SK-N-SH (cell line): ENCODE measurements around the gene KRTAP21-3. TPM values are rescaled to one million over a fixed set of nuclear protein-coding genes. Genes with fewer than 3 reads are reported as not detected.
A peak's percentile ranks its signal among the peaks of the same experiment; 100 is the strongest.

ENCODE experiments used
- CTCF ChIA-PET: fragments of 300-600, 350-600 bp; formaldehyde crosslinking; extraction: SDS; loops from one replicate; lab custom pipeline; 2021; lab: Yijun Ruan, JAX
- POLR2A ChIA-PET: fragments of 350-600 bp; sonication (Branson Sonifier 250); formaldehyde crosslinking; extraction: SDS; loops from one replicate; lab custom pipeline; 2020; ENCODE audit warnings: antibody characterized with exemption, inconsistent platforms; lab: Yijun Ruan, JAX
- DNase-seq: peaks from one replicate; pipeline ENCODE4 v3.0.0; 2012
- H2AFZ ChIP-seq: fragments of 200-600 bp; sonication (generic); 2 replicates; pipeline ENCODE4 v1.8.1; 2016; ENCODE audit warnings: antibody characterized with exemption, mild to moderate bottlenecking, low read depth
- H3F3A ChIP-seq: fragments of 200-600 bp; sonication (generic); replicated peaks from 2 replicates; pipeline ENCODE3; 2016; ENCODE audit warnings: antibody characterized with exemption, mild to moderate bottlenecking; ENCODE audit not compliant: insufficient read depth
- H3K27ac ChIP-seq, 2 experiments: fragments of 200-500 bp in 1 of 2; fragments of 200-600 bp in 1 of 2; sonication (Bioruptor generic) in 1 of 2; sonication (generic), shearing (Covaris generic) in 1 of 2; 2 replicates each; pipeline versions ENCODE4 v1.5.1 to v1.6.1; 2014 to 2016; ENCODE audit warnings: low read depth in 2 of 2, inconsistent platforms in 1 of 2, low read length in 1 of 2, mild to moderate bottlenecking in 1 of 2, mixed read lengths in 1 of 2
- H3K27me3 ChIP-seq: fragments of 200-600 bp; sonication (generic), shearing (Covaris generic); 2 replicates; pipeline ENCODE4 v1.6.1; 2016; ENCODE audit warnings: mixed run types; ENCODE audit not compliant: insufficient read depth
- H3K36me3 ChIP-seq, 2 experiments: fragments of 200-500 bp in 1 of 2; fragments of 200-600 bp in 1 of 2; sonication (Bioruptor generic) in 1 of 2; sonication (generic) in 1 of 2; replicated peaks in 1 of 2; 2 replicates each; pipeline versions ENCODE3 to v1.5.1; 2014 to 2016; ENCODE audit warnings: low read length in 1 of 2, mild to moderate bottlenecking in 1 of 2; ENCODE audit not compliant: insufficient read depth in 2 of 2, control insufficient read depth in 1 of 2
- H3K4me1 ChIP-seq, 2 experiments: fragments of 200-500 bp in 1 of 2; fragments of 200-600 bp in 1 of 2; sonication (Bioruptor generic) in 1 of 2; sonication (generic), shearing (Covaris generic) in 1 of 2; 2 replicates each; pipeline versions ENCODE4 v1.5.1 to v1.6.1; 2014 to 2016; ENCODE audit warnings: low read depth in 1 of 2, low read length in 1 of 2, mixed run types in 1 of 2; ENCODE audit not compliant: insufficient read depth in 2 of 2, control insufficient read depth in 1 of 2
- H3K4me2 ChIP-seq: fragments of 200-600 bp; sonication (generic), shearing (Covaris generic); 2 replicates; pipeline ENCODE4 v1.6.1; 2017; ENCODE audit warnings: mixed run types
- H3K4me3 ChIP-seq, 2 experiments: fragments of 200-500 bp in 1 of 2; fragments of 200-600 bp in 1 of 2; sonication (Bioruptor generic) in 1 of 2; sonication (generic), shearing (Covaris generic) in 1 of 2; 2 replicates each; pipeline versions ENCODE4 v1.5.1 to v1.8.1; 2014 to 2016; ENCODE audit warnings: low read depth in 2 of 2, inconsistent platforms in 1 of 2, low read length in 1 of 2, mild to moderate bottlenecking in 1 of 2, mixed read lengths in 1 of 2, moderate library complexity in 1 of 2
- H3K79me2 ChIP-seq: fragments of 200-600 bp; sonication (generic); 2 replicates; pipeline ENCODE4 v1.8.1; 2017; ENCODE audit warnings: mild to moderate bottlenecking; ENCODE audit not compliant: insufficient read depth
- H3K9ac ChIP-seq: fragments of 200-600 bp; sonication (generic); 2 replicates; pipeline ENCODE4 v1.6.1; 2017; ENCODE audit warnings: mixed run types
- H3K9me2 ChIP-seq: fragments of 200-600 bp; sonication (generic); 2 replicates; pipeline ENCODE4 v1.6.1; 2017; ENCODE audit warnings: mixed run types
- H3K9me3 ChIP-seq: fragments of 200-600 bp; sonication (generic); 2 replicates; pipeline ENCODE4 v1.6.1; 2017; ENCODE audit warnings: mixed run types, mild to moderate bottlenecking, moderate library complexity
- H4K20me1 ChIP-seq: fragments of 200-600 bp; sonication (generic); 2 replicates; pipeline ENCODE4 v1.6.1; 2017; ENCODE audit warnings: mild to moderate bottlenecking, mixed run types; ENCODE audit not compliant: insufficient read depth
- EP300 ChIP-seq, 2 experiments: IDR thresholded peaks; 2 replicates each; pipeline versions ENCODE4 v1.4.0 to v1.6.1; 2012; ENCODE audit warnings: borderline replicate concordance in 1 of 2, low read depth in 1 of 2, low read length in 1 of 2
- EZH2phosphoT487 ChIP-seq: fragments of 200-600 bp; sonication (generic); IDR thresholded peaks from 2 replicates; pipeline ENCODE4 v1.6.1; 2017; ENCODE audit warnings: low read depth, mixed run types, mild to moderate bottlenecking, antibody characterized with exemption, moderate library complexity, borderline replicate concordance
- FOSL2 ChIP-seq: IDR thresholded peaks from 2 replicates; pipeline ENCODE4 v1.4.0; 2012; ENCODE audit warnings: low read depth, mild to moderate bottlenecking, moderate library complexity, borderline replicate concordance
- FOXJ3 ChIP-seq: sonication (generic); formaldehyde crosslinking; IDR thresholded peaks from 2 replicates; pipeline ENCODE4 v1.5.1; 2020; ENCODE audit warnings: mild to moderate bottlenecking, missing genetic modification reagents
- FOXM1 ChIP-seq: IDR thresholded peaks from 2 replicates; pipeline ENCODE4 v1.4.0; 2012; ENCODE audit warnings: low read depth, mild to moderate bottlenecking
- GABPA ChIP-seq: IDR thresholded peaks from 2 replicates; pipeline ENCODE4 v1.4.0; 2012; ENCODE audit warnings: low read depth, mild to moderate bottlenecking
- IRF3 ChIP-seq: fragments of 150-350 bp; IDR thresholded peaks from 2 replicates; pipeline ENCODE4 v1.6.1; 2016; ENCODE audit warnings: mild to moderate bottlenecking, low read depth, low read length
- JUND ChIP-seq: IDR thresholded peaks from 2 replicates; pipeline ENCODE4 v1.4.0; 2012
- MEF2A ChIP-seq: IDR thresholded peaks from 2 replicates; pipeline ENCODE4 v1.4.0; 2012; ENCODE audit warnings: low read depth, borderline replicate concordance
- MXI1 ChIP-seq: IDR thresholded peaks from 2 replicates; pipeline ENCODE4 v1.6.1; 2012; ENCODE audit warnings: mild to moderate bottlenecking, low read depth, low read length, improper control_type of control experiment
- NFIC ChIP-seq: IDR thresholded peaks from 2 replicates; pipeline ENCODE4 v1.4.0; 2012; ENCODE audit warnings: borderline replicate concordance
- POLR2AphosphoS5 ChIP-seq: IDR thresholded peaks from 2 replicates; pipeline ENCODE4 v1.6.1; 2012; ENCODE audit warnings: low read depth, low read length
- RAD21 ChIP-seq: IDR thresholded peaks from 2 replicates; pipeline ENCODE4 v1.6.1; 2012; ENCODE audit warnings: mild to moderate bottlenecking, low read length
- RCOR1 ChIP-seq: fragments of 150-350 bp; IDR thresholded peaks from 2 replicates; pipeline ENCODE4 v1.6.1; 2017; ENCODE audit warnings: antibody characterized with exemption, low read length
- RFX5 ChIP-seq: IDR thresholded peaks from 2 replicates; pipeline ENCODE4 v1.6.1; 2012; ENCODE audit warnings: mild to moderate bottlenecking, improper control_type of control experiment, low read length
- RXRA ChIP-seq: IDR thresholded peaks from 2 replicates; pipeline ENCODE4 v1.4.0; 2012; ENCODE audit warnings: low read depth, mild to moderate bottlenecking, borderline replicate concordance
- SIN3A ChIP-seq: IDR thresholded peaks from 2 replicates; pipeline ENCODE4 v1.6.1; 2012; ENCODE audit warnings: low read depth, mild to moderate bottlenecking, low read length, moderate library complexity, borderline replicate concordance
- SMC3 ChIP-seq: IDR thresholded peaks from 2 replicates; pipeline ENCODE4 v1.6.1; 2012; ENCODE audit warnings: low read depth, low read length, improper control_type of control experiment
- TAF1 ChIP-seq: IDR thresholded peaks from 2 replicates; pipeline ENCODE4 v1.6.1; 2012; ENCODE audit warnings: low read depth, mild to moderate bottlenecking, low read length, moderate library complexity, borderline replicate concordance
- TCF12 ChIP-seq: IDR thresholded peaks from 2 replicates; pipeline ENCODE4 v1.4.0; 2012
- TEAD4 ChIP-seq: IDR thresholded peaks from 2 replicates; pipeline ENCODE4 v1.4.0; 2012; ENCODE audit warnings: mild to moderate bottlenecking, borderline replicate concordance; ENCODE audit not compliant: insufficient read depth
- USF1 ChIP-seq: IDR thresholded peaks from 2 replicates; pipeline ENCODE4 v1.4.0; 2012; ENCODE audit warnings: low read depth, borderline replicate concordance
- YY1 ChIP-seq: IDR thresholded peaks from 2 replicates; pipeline ENCODE4 v1.4.0; 2012; ENCODE audit warnings: low read depth, mild to moderate bottlenecking
- WGBS: methylation state at CpG from one replicate; pipeline ENCODE4 v1.1.6; 2017; ENCODE audit warnings: low lambda C conversion rate; 5-methylcytosine and 5-hydroxymethylcytosine counted together
- polyA plus RNA-seq, 3 experiments: library from polyadenylated mRNA; depleted of rRNA; stranded (reverse); fragments of >200 nt; gene quantifications; 2 replicates each; pipeline ENCODE4 v1.2.3, GENCODE V29; 2012
- TF ChIP-seq, protein P1 (sequence below): IDR thresholded peaks from 2 replicates; pipeline ENCODE4 v1.4.0; 2012; ENCODE audit warnings: low read depth
- TF ChIP-seq, protein P2 (sequence below): IDR thresholded peaks from 2 replicates; pipeline ENCODE4 v1.4.0; 2012; ENCODE audit warnings: low read depth, borderline replicate concordance
- TF ChIP-seq, protein P3 (sequence below): fragments of 150-350 bp; IDR thresholded peaks from 2 replicates; pipeline ENCODE4 v1.6.1; 2017; ENCODE audit warnings: antibody characterized with exemption, low read length, low read depth, borderline replicate concordance
- TF ChIP-seq, protein P4 (sequence below): IDR thresholded peaks from 2 replicates; pipeline ENCODE4; 2012

KRTAP21-3 gene, protein sequence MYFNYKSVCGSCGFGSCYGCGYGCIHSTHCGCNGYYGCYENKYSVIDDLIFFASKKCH
- polyA plus RNA-seq (2012; rRNA removed) = not detected in 2 replicates
- polyA plus RNA-seq (2012; cell fraction: cytosol; rRNA removed) = not detected in 2 replicates
- polyA plus RNA-seq (2012; cell fraction: nucleus; rRNA removed) = not detected in 2 replicates

DNA sequence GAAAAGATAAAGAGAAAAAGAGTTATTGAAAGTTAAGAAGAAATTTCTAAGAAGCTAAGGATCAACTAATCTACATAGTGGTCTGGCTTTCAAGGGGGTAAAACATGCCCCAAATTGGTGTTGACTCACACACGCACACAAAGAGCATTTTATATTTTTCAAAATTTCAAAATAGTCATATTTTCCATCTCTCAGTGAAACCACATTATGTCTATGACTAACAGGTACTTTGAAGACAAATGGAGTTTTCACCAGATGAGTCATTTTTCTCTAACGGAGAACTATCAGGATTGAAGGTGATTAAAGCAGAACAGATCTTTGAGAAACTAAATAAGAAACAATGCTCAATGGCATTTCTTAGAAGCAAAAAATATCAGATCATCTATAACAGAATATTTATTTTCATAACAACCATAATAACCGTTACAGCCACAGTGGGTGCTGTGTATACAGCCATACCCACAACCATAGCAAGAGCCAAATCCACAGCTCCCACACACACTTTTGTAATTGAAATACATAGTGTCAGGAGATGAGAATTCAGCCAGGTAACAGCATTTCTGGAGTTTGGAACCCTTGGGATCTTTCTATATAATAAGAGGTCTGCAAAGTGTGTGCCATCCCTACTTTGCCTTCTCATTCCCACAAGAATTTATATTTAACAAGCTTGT is at the start of gene KRTAP21-3:
TSS of gene KRTAP21-3 (minus strand) at position 539 of the 671 bp plus-strand sequence. CDS start at position 521, 18 bp downstream.
- Histone ChIP-seq H3K4me3 (no peak within 1 kb of the TSS; a peak in 1 of 4 replicates), H3K79me2 (no peaks in the 10 kb centered on the region), H3F3A (peaks cover 55% of the 10 kb centered on the region), H2AFZ (peak within 1 kb of the TSS; percentile 58), H3K9ac (peak within 1 kb of the TSS; percentile 87), H3K4me2 (peak within 1 kb of the TSS; percentile 69), H3K9me2 (peaks cover 4% of the 10 kb centered on the region; the same call in 1 of the 2 replicates), H3K27me3 (no peaks in the 10 kb centered on the region), H3K9me3 (no peaks in the 10 kb centered on the region), H3K27ac (peak within 1 kb of the TSS in 1 of 2 experiments; percentile 98; a peak in 2 of 4 replicates), H4K20me1 (no peaks in the 10 kb centered on the region), H3K4me1 (peaks cover 0 to 15% of the 10 kb centered on the region in 2 experiments; a peak in 1 of 4 replicates), H3K36me3 (no peaks in the 10 kb centered on the region)
- 2% methylated on average over 3 of the region's 3 CpGs for WGBS
- POLR2A ChIA-PET = no interaction called here
- CTCF ChIA-PET = no interaction called here
- DNase-seq = no peak
- TF ChIP-seq FOSL2 (peak; percentile 97), TCF12 (peak; percentile 92), MEF2A (peak; percentile 79; the same call in 1 of the 2 replicates), FOXM1 (peak; percentile 95), MXI1 (no peak), USF1 (no peak; the same call in 1 of the 2 replicates), RCOR1 (no peak), TEAD4 (peak; percentile 82), YY1 (no peak), SMC3 (no peak), EP300 (IDR thresholded peaks at IDR 0.05; ENCODE audit: borderline replicate concordance in 1 of 2, low read depth in 1 of 2, low read length in 1 of 2) (peak; percentile 50 to 97), FOXJ3 (CRISPR knock-in tag) (no peak), GABPA (no peak), RAD21 (no peak), RXRA (0 out of 2 replicates have a peak, but pooled peaks have one; percentile 40), TAF1 (no peak), RFX5 (no peak), JUND (peak; percentile 99), EZH2phosphoT487 (no peak), POLR2AphosphoS5 (peak; percentile 41; the same call in 1 of the 2 replicates), SIN3A (no peak), IRF3 (no peak), NFIC (peak; percentile 56; the same call in 1 of the 2 replicates)
- TF ChIP-seq, protein P1, sequence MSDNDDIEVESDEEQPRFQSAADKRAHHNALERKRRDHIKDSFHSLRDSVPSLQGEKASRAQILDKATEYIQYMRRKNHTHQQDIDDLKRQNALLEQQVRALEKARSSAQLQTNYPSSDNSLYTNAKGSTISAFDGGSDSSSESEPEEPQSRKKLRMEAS = 0 out of 2 replicates have a peak, but pooled peaks have one; percentile 22
- TF ChIP-seq, protein P2, sequence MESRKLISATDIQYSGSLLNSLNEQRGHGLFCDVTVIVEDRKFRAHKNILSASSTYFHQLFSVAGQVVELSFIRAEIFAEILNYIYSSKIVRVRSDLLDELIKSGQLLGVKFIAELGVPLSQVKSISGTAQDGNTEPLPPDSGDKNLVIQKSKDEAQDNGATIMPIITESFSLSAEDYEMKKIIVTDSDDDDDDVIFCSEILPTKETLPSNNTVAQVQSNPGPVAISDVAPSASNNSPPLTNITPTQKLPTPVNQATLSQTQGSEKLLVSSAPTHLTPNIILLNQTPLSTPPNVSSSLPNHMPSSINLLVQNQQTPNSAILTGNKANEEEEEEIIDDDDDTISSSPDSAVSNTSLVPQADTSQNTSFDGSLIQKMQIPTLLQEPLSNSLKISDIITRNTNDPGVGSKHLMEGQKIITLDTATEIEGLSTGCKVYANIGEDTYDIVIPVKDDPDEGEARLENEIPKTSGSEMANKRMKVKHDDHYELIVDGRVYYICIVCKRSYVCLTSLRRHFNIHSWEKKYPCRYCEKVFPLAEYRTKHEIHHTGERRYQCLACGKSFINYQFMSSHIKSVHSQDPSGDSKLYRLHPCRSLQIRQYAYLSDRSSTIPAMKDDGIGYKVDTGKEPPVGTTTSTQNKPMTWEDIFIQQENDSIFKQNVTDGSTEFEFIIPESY = 0 out of 2 replicates have a peak, but pooled peaks have one; percentile 32
- TF ChIP-seq, protein P3, sequence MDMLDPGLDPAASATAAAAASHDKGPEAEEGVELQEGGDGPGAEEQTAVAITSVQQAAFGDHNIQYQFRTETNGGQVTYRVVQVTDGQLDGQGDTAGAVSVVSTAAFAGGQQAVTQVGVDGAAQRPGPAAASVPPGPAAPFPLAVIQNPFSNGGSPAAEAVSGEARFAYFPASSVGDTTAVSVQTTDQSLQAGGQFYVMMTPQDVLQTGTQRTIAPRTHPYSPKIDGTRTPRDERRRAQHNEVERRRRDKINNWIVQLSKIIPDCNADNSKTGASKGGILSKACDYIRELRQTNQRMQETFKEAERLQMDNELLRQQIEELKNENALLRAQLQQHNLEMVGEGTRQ = no peak
- TF ChIP-seq, protein P4, sequence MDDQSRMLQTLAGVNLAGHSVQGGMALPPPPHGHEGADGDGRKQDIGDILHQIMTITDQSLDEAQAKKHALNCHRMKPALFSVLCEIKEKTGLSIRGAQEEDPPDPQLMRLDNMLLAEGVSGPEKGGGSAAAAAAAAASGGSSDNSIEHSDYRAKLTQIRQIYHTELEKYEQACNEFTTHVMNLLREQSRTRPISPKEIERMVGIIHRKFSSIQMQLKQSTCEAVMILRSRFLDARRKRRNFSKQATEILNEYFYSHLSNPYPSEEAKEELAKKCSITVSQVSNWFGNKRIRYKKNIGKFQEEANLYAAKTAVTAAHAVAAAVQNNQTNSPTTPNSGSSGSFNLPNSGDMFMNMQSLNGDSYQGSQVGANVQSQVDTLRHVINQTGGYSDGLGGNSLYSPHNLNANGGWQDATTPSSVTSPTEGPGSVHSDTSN = peak; percentile 96
